Ovary (tissue), 9 donors: Measurements from ENCODE around the gene DHRS3. TPM values are rescaled to one million over a fixed set of nuclear protein-coding genes. Genes with fewer than 3 reads are reported as not detected.

Experiments used
- DNase-seq, 5 donors: peaks; one replicate each; pipeline ENCODE4 v3.0.0-alpha.2; 2019 to 2020
- H3K27ac ChIP-seq, 2 donors: fragments of 200-600 bp; one replicate each; pipeline versions ENCODE4 v1.5.1 to v1.8.0; 2019 to 2022
- H3K27me3 ChIP-seq: fragments of 200-600 bp; one replicate; pipeline ENCODE4 v1.8.0; 2022
- H3K36me3 ChIP-seq: fragments of 200-600 bp; sonication (generic); one replicate; pipeline ENCODE4 v1.5.1; 2019
- H3K4me1 ChIP-seq: one replicate; pipeline ENCODE4 v1.8.1; 2013; ENCODE audit warnings: mild to moderate bottlenecking, moderate library complexity; ENCODE audit not compliant: insufficient read depth
- H3K4me3 ChIP-seq: fragments of 200-600 bp; sonication (generic); one replicate; pipeline ENCODE4 v1.5.1; 2017
- H3K9me3 ChIP-seq, 2 donors: fragments of 200-600 bp in 1 of 2; sonication (generic) in 1 of 2; one replicate each; pipeline versions ENCODE4 v1.5.1 to v1.8.1; 2013 to 2019; ENCODE audit warnings: mild to moderate bottlenecking in 1 of 2, moderate library complexity in 1 of 2
- CTCF ChIP-seq, 3 donors: fragments of 450-650 bp in 2 of 3; fragments of 200-600 bp in 1 of 3; IDR thresholded peaks; one replicate each; pipeline versions ENCODE4 v1.5.1 to v1.8.0; 2016 to 2022; ENCODE audit warnings: antibody characterized with exemption in 3 of 3, mild to moderate bottlenecking in 1 of 3
- EP300 ChIP-seq: sonication (generic); formaldehyde crosslinking; IDR thresholded peaks from one replicate; pipeline ENCODE4 v1.6.1; 2017; ENCODE audit warnings: antibody characterized with exemption
- POLR2A ChIP-seq: fragments of 450-650 bp; IDR thresholded peaks from one replicate; pipeline ENCODE4 v1.6.1; 2017; ENCODE audit warnings: antibody characterized with exemption, mild to moderate bottlenecking, moderate library complexity
- WGBS, 3 donors: extraction: QIAGEN DNeasy Blood & Tissue Kit in 1 of 3; methylation state at CpG; one replicate each; pipeline versions ENCODE4 v1.1.5 to v1.1.7; 2013 to 2017; 5-methylcytosine and 5-hydroxymethylcytosine counted together
- intact Hi-C, 4 donors: fragments of 100-400 bp; cut with DNase I; formaldehyde crosslinking; loops; one replicate each; pipeline versions ENCODE4 v1.11.0 to v1.15.1; 2022 to 2023
- polyA plus RNA-seq, 2 donors: library from polyadenylated mRNA; stranded (reverse); fragments of 200-250 nt in 1 of 2; fragments of 350-450 nt in 1 of 2; fragmentation: Illumina TruSeq in 1 of 2; extraction: RNeasy Lipid Tissue Mini Kit (QIAGEN cat#74804) in 1 of 2; gene quantifications; one replicate each; pipeline ENCODE4 v1.2.3, GENCODE V29; 2013 to 2014
- total RNA-seq, 7 donors: library from RNA; depleted of rRNA in 2 of 7; stranded (reverse); fragments of >200 nt in 2 of 7; fragmentation: NEBNext Ultra II Directional in 3 of 7; extraction: Animal tissue kit (Norgen Biotek cat#: 25700) in 3 of 7; gene quantifications; one replicate each; pipeline versions ENCODE4 v1.1.0 to v1.2.4, GENCODE V29; 2016 to 2023
- donor health status: DM: no; HTN: no; CAD: no; lungs with moderate emphysema.
- donor health status: DM: no; HTN: no; CAD: no.
- donor health status: Bipolar disorder and iron deficiency.
- donor health status: DM: yes; HTN: yes; CAD: no.
- donor health status: DM: no; HTN: no; CAD: no.
- donor health status: DM: yes; HTN: yes; CAD: no.

DHRS3 gene
- total and polyA plus RNA-seq, 9 donors: 25.8 to 92.3 (median 48.3) TPM

- 78 to 86% (median 83%) methylated on average over 3 of the region's 3 CpGs for WGBS, 3 donors
- Histone ChIP-seq H3K36me3 (no peaks in the 10 kb centered on the region), H3K9me3 (no peaks in the 10 kb centered on the region), H3K27ac (no peak overlapping the region), H3K27me3 (no peaks in the 10 kb centered on the region), H3K4me1 (peaks cover 4% of the 10 kb centered on the region), H3K4me3 (no peak overlapping the region)
- TF ChIP-seq EP300 (no peak), CTCF (IDR thresholded peaks at IDR 0.05) (no peak), POLR2A (no peak)
- no peak for DNase-seq
- intact Hi-C loops: no loop called here
Measured at GRCh38 chr1:12562955-12563576, 54.9 kb downstream of the DHRS3 start.

- intact Hi-C loops: no loop called here
- Histone ChIP-seq H3K4me3 (no peak overlapping the region), H3K9me3 (no peaks in the 10 kb centered on the region), H3K27me3 (no peaks in the 10 kb centered on the region), H3K27ac (no peak overlapping the region), H3K4me1 (peaks cover 12% of the 10 kb centered on the region), H3K36me3 (no peaks in the 10 kb centered on the region)
- DNase-seq: no peak
- TF ChIP-seq EP300 (no peak), POLR2A (no peak)
- WGBS, 3 donors: 66 to 96% (median 95%) methylated on average over 7 of the region's 7 CpGs
Measured at GRCh38 chr1:12561121-12561520, 56.9 kb downstream of the DHRS3 start.

GRCh38 chr1:12556957-12557935 lies 60.8 kb downstream of the DHRS3 start:
- peaks cover 10% of the 10 kb centered on the region for H3K4me1 ChIP-seq
- whole genome bisulfite sequencing, 3 donors: 89 to 90% (median 89%) methylated on average over 17 of the region's 17 CpGs
- no peak overlapping the region for H3K4me3 ChIP-seq
- H3K27me3 ChIP-seq: no peaks in the 10 kb centered on the region
- H3K36me3 ChIP-seq: no peaks in the 10 kb centered on the region
- no peak for TF ChIP-seq EP300
- no peak for TF ChIP-seq CTCF (IDR thresholded peaks at IDR 0.05)
- no peak for TF ChIP-seq POLR2A
- H3K9me3 ChIP-seq: no peaks in the 10 kb centered on the region
- peak in 3 of 5 donors; percentile 26 to 42 (median 26) for DNase-seq
- H3K27ac ChIP-seq: peak overlapping the region; percentile 70 to 85
- intact Hi-C loops: loop anchor here in 2 of 4 donors (5.0 to 10.0 kb wide), 2 partner anchors 35 to 58 kb away; partner anchors contain the start of gene DHRS3 (in 1 of the 2)

GRCh38 chr1:12556368-12556930 lies 61.6 kb downstream of the DHRS3 start:
- intact Hi-C loops: loop anchor here in 2 of 4 donors (5.0 to 10.0 kb wide), 2 partner anchors 36 to 58 kb away; partner anchors contain the start of gene DHRS3 (in 1 of the 2)

More at GRCh38 chr1:12556368-12556930, 61.6 kb downstream of the DHRS3 start:
- 5 to 9% (median 9%) methylated on average over 9 of the region's 9 CpGs for WGBS, 3 donors
- no peaks in the 10 kb centered on the region for H3K27me3 ChIP-seq
- no peaks in the 10 kb centered on the region for H3K9me3 ChIP-seq
- H3K4me3 ChIP-seq: no peak overlapping the region
- peaks cover 10% of the 10 kb centered on the region for H3K4me1 ChIP-seq
- H3K36me3 ChIP-seq: no peaks in the 10 kb centered on the region
- DNase-seq: peak; percentile 61 to 78 (median 67)
- TF ChIP-seq POLR2A (no peak), EP300 (no peak), CTCF (IDR thresholded peaks at IDR 0.05) (no peak)
- peak overlapping the region; percentile 70 to 85 for H3K27ac ChIP-seq
